Brain microvascular endothelial cell (primary cell): ENCODE measurements around the gene COMMD8.

ENCODE experiments used
- DNase-seq: peaks from one replicate; pipeline ENCODE4 v3.0.0-alpha.2; 2020
- H3K27ac ChIP-seq: fragments of 250-450 bp; sonication (Bioruptor Pico); 2 replicates; pipeline ENCODE4 v1.5.1; 2020; ENCODE audit warnings: mild to moderate bottlenecking, moderate library complexity
- H3K27me3 ChIP-seq: fragments of 250-450 bp; sonication (Bioruptor Pico); replicated peaks from 2 replicates; pipeline ENCODE4 v1.5.1; 2020; ENCODE audit warnings: mild to moderate bottlenecking
- H3K36me3 ChIP-seq: fragments of 250-450 bp; sonication (Bioruptor Pico); replicated peaks from 2 replicates; pipeline ENCODE4 v1.5.1; 2020; ENCODE audit warnings: mild to moderate bottlenecking
- H3K4me3 ChIP-seq: 2 replicates; pipeline ENCODE4 v1.5.1; 2011; ENCODE audit warnings: low read depth, mild to moderate bottlenecking, control low read depth, low read length, moderate library complexity
- in situ Hi-C: cut with HindIII; loops from 2 replicates; pipeline ENCODE4 v1.10.0; 2017; ENCODE audit warnings: low sequenced_read_pairs, low pct_ligation_motif_present
- TF ChIP-seq, protein P1 (sequence below): IDR thresholded peaks from 2 replicates; pipeline ENCODE4 v1.5.1; 2011; ENCODE audit warnings: low read depth, mild to moderate bottlenecking, moderate library complexity, low read length, control low read depth, inconsistent platforms; ENCODE audit errors: missing control alignments

Gene COMMD8

DNA sequence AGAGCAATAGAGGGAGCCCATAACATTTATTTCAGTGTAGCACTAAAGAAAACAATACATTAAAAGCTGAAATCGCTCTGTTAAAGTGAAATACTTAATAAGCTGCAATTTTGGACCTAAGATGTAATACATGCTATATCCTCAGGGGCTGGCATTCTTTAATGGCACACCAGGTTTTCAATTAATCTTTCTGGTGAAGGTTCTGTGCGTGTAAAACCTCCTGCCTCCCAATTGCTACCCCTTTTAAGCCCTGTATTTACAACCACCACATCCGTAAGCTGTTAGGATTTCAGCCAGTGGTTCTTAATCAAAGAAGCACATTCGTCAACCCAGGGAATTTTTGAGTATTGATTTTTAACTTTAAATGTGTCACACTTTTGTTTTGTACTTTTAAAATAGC, 7.6 kb upstream of the COMMD8 start:
- no peak for DNase-seq
- in situ Hi-C loops, result no loop called here
- no peak overlapping the region for H3K27ac ChIP-seq

GRCh38 chr4:47469951-47470350, 6.4 kb upstream of the COMMD8 start:
- Histone ChIP-seq H3K4me3 (no peak overlapping the region), H3K36me3 (no peaks in the 10 kb centered on the region), H3K27me3 (no peaks in the 10 kb centered on the region), H3K27ac (peak overlapping the region; percentile 4)
- TF ChIP-seq, protein P1, sequence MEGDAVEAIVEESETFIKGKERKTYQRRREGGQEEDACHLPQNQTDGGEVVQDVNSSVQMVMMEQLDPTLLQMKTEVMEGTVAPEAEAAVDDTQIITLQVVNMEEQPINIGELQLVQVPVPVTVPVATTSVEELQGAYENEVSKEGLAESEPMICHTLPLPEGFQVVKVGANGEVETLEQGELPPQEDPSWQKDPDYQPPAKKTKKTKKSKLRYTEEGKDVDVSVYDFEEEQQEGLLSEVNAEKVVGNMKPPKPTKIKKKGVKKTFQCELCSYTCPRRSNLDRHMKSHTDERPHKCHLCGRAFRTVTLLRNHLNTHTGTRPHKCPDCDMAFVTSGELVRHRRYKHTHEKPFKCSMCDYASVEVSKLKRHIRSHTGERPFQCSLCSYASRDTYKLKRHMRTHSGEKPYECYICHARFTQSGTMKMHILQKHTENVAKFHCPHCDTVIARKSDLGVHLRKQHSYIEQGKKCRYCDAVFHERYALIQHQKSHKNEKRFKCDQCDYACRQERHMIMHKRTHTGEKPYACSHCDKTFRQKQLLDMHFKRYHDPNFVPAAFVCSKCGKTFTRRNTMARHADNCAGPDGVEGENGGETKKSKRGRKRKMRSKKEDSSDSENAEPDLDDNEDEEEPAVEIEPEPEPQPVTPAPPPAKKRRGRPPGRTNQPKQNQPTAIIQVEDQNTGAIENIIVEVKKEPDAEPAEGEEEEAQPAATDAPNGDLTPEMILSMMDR, result no peak
- DNase-seq, result no peak
- in situ Hi-C loops, result no loop called here

More for the DNA sequence above, 7.6 kb upstream of the COMMD8 start:
- H3K27me3 ChIP-seq, result no peaks in the 10 kb centered on the region
- no peak overlapping the region for H3K4me3 ChIP-seq
- no peaks in the 10 kb centered on the region for H3K36me3 ChIP-seq
- TF ChIP-seq, protein P1, result peak; percentile 6

- no peaks in the 10 kb centered on the region for H3K36me3 ChIP-seq
- TF ChIP-seq, protein P1, result no peak
- in situ Hi-C loops, result no loop called here
- DNase-seq, result peak; percentile 52
- H3K27ac ChIP-seq, result peak overlapping the region; percentile 4
- no peak overlapping the region for H3K4me3 ChIP-seq
- H3K27me3 ChIP-seq, result no peaks in the 10 kb centered on the region
Measured at GRCh38 chr4:47468706-47469365, 5.3 kb upstream of the COMMD8 start.

- TF ChIP-seq, protein P1, result no peak
- Histone ChIP-seq H3K4me3 (no peak overlapping the region), H3K27me3 (no peaks in the 10 kb centered on the region), H3K27ac (no peak overlapping the region), H3K36me3 (no peaks in the 10 kb centered on the region)
- in situ Hi-C loops, result no loop called here
- DNase-seq, result no peak
Measured at GRCh38 chr4:47466056-47466785, 2.7 kb upstream of the COMMD8 start.

DNA sequence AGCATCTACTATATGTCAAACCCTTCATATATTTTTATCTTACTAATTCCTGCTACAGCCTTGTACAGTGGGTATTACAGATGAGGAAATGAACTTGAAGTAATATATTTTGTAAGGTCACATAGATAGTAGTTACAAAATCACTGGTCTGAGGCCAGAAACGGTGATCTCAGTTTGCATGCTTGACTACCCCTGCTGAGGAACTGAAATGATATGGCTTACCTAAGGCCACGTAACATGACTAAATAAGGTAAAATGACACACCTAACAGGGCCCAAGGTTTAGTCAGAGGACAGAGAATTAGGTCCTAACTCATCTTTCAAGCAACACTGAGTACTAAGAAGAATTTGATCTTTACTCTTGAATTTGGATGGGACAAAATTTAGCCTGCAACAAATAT, 1.5 kb upstream of the COMMD8 start:
- no peak for DNase-seq
- Histone ChIP-seq H3K4me3 (no peak overlapping the region), H3K27me3 (no peaks in the 10 kb centered on the region), H3K27ac (no peak overlapping the region), H3K36me3 (no peaks in the 10 kb centered on the region)
- in situ Hi-C loops, result no loop called here
- TF ChIP-seq, protein P1, result no peak
